Stimulated activated CD8-positive, alpha-beta memory T cell treated with anti-CD3 and anti-CD28 coated beads, Interleukin-4, amount 100 ng/mL, for 48 hours (primary cell): ENCODE measurements around the gene LRMDA.

Source experiments
- DNase-seq: peaks from one replicate; pipeline ENCODE4 v3.0.0-alpha.2; 2020

The LRMDA gene

DNA sequence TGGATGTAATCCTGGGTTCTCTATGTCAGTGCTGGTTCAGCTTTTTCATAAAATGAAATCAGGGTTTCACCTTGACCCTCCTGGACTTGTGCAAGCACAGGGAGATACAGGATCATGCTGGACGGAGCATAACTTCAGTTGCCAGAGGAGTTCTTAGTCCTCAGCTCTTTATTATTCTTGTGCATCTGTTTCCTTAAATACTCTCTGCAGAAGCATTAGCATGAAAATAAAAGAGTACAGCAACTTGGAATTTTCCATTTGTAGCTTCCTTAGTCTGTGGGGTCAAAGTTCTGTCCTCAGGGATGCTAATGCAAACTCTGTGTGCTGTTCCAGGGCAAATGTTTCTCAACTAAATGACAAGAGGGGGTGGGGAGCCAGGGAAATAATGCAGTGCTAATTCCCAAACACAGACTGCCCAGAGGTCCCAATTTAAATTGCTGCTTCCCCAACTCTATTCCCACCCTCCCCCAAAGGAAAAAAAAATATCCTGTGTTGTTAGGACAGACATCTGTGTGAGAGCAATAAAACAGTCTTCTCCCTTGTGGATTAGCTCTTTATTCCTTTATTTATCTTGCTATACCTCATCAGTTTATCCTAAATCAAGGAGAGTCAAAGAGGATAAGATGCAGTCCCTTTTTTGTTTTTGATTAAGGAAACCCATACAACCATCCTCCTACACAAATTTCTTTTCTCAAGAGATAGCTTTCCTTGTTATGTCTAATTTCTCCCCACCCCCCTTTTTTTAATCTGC is 905.0 kb downstream of the LRMDA start:
- DNase-seq, result no peak

DNA sequence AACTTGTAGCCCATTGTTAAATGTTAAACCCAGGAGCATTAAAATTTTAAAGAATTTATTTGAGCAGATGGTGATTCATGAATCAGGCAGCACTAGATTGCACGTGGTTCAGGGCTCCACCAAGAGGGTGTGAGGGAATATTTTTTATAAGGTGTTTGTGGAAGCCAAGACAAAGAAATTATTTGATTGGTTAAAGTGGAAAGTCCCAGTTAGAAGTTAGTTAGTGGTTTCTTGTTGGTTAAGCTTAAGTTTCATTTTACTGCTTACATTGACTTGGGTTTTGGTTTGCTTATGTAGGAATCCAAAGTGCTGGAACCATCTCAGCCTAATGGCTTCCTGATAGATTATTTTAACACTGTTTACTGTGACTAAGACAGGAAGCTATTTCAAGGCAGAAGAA is 906.2 kb downstream of the LRMDA start:
- DNase-seq, result no peak

DNA sequence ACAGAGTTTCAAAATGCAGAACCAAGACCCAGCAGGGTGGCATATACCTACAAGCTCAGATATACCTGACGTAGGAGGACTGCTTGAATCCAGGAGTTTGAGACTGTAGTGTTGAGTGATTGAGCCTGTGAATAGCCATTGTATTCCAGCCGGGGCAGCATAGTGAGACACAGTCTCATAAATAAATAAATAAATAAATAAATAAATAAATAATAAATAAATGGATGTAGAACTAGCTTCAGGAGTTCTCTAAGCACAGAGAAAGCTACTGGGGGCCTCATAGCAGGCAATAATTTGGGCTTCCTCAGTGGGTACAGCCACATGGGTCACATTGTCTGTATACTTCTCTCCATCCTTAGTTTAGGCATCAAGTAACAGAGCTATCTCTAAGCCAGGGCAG is 906.8 kb downstream of the LRMDA start:
- no peak for DNase-seq

DNA sequence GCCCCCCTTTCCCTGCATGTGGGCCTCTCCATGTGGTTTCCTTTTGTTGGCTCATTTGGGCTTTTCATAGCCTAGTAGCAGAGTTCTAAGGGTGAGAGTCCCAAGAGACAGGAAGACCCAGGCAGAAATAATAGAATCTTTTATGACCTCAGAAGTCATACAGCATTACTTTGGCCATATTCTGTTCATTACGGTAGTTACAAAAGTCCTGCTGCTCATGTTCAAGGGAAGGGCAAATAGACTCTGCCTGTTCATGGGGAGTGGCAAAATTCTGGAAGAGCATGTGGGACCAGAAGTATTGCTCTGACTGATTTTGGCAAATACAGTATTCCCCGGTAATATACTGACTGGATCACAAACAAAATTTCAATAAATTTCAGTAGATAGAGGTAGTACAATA is 910.3 kb downstream of the LRMDA start:
- no peak for DNase-seq

DNA sequence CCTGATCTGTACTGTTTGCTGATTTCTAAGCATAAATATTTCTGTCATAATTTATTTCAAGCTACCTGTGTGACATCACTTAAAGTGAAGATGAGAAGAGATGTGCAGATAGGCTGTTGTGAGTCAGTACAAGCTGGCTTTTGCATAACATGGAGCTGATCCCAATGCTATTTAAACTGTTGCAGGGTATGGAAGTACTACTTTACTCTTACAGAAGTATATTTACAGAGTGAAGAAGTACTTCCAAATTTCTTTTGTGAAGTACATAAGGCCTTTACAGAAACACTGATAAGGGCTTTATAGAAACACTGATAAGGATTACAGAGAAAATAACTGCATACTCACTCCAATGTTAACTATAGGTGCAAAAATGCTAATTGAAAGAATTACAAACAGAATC is 911.6 kb downstream of the LRMDA start:
- no peak for DNase-seq

DNA sequence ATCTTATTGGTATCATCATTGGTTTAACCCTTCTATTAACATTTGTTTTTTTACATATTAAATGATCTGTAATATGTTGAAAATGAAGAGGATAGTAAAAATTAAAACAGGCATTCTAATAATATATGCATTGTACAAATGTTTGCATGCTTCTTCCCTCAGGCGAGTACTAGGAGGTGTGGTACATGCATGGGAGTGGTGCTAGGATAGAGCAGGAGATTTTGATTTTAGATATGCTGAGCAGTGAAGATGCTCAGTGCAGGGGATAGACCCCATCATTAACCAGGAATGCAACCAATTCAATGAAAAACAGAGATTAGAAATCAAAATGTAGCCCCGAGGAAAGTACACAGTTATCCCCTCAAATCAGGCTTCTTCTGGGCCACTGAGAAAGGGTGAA is 916.4 kb downstream of the LRMDA start:
- no peak for DNase-seq

DNA sequence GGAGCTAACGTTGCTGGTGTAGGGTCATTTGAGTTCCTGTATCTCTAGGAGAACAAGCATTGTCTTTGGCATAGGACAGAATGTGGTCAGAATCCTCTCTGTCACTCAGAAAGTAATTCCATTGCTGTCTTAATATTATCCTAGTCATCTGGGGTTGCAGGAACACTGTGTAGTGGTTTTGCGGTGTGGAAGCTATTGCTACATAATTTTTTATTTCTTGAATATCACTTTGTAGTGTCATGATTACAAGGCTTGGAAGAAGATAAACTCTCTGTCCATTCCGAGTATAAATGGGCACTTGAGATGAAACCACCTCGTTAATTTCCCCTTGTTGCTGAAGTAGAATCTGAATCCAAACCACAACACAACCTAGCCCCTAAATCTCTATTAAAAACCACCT is 919.2 kb downstream of the LRMDA start:
- no peak for DNase-seq

DNA sequence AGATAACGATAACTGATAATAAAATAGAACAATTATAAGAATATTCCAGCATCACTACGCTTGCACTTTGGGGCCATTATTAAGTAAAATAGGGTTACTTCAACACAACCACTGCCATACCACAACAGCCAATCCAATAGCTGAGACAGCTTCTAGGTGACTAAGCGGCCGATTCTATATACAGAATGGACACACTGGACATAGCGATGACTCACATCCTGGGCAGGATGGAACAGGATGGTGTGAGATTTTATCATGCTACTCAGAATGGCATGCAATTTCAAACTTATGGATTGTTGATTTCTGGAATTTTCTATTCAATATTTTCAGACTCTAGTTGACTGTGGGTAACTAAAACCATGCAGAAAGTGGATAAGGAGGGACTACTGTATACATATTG is 920.9 kb downstream of the LRMDA start:
- no peak for DNase-seq

DNA sequence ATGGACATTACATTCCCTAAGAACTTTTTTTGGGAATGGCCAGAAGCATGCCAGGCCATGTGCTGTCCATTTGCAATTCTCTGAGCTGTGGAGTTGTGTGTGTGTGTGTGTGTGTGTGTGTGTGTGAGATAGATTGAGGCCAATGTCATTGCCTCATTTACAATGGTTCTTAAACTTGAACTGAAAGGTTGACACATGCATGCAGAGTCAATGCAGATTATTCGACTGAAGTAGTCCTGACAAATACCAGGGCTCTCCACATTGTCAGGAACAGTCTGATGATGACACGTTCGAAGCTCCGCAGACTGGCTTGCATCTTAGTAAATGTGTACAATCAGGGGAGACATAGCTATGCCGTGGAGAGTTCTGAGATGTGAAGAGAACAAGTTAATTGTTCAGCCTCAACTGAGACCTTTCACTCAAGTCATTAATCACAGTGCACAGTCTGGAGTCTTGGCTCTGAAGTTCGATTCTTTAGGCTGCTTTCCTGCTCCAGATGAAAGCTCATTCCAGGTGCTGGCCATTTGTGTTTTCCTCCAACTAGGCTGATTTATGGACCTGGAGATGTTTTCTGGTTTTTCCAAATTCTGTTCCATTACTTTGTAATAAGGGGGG is 921.9 kb downstream of the LRMDA start:
- no peak for DNase-seq

DNA sequence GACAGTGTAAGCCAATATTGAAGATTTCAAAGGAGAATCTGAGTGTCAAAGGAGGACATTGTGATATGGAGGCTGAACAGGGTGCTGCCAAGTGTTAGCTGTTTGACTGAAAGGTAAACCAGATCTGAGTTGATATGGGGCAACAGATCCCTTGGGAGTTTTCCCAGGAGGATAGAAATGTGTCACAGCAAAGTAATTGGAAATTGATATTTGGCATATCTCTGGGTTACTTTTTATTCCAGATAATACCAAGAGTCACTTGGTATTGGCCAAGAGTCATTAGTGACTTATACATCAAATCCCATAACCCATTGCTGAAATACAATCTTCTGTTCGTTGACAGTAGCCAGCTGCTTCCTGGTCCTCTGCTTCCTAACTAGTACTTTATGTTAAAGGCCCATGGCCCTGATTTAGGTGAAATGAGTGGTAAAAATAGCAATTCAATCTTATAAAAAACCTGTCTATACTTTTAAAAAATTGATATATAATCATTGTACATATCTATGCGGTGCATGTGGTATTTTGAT is 922.9 kb downstream of the LRMDA start:
- DNase-seq, result no peak

DNA sequence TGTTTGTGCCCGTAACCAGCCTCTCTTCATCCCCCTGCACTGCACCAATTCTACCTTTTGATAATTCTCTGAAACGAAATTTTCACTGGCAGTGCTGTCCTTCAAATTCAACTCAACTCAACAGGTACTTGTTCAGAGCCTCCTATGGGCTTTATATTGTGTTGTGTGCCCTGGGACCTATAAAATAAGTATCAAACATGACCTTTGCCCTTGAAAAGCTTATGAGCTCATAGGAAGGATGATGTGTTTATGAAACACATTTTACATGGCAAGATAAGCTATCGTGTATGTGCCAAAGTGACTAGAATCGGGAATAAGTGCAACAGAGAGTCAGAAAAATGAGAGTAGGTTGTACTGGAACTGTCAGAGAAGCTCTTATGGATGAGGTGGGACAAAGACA is 923.5 kb downstream of the LRMDA start:
- no peak for DNase-seq

DNA sequence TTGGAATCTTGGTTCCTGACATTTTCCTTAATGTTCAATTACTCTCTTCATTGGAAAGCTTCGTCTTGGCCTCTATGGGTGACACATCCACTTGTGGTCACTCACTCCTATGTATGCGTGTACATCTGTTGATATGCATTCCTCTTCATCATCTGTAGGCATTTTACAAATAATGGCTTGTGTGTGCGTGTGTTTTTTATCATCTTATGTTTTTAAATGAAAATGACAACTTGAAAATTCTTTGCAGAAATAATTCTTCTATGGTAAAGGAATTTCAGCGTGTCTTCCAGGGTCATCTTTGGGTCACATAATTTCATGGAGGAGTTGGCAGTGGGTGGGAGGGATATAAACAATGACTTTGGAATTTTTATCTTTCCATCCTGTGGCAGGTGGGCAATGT is 925.1 kb downstream of the LRMDA start:
- no peak for DNase-seq

DNA sequence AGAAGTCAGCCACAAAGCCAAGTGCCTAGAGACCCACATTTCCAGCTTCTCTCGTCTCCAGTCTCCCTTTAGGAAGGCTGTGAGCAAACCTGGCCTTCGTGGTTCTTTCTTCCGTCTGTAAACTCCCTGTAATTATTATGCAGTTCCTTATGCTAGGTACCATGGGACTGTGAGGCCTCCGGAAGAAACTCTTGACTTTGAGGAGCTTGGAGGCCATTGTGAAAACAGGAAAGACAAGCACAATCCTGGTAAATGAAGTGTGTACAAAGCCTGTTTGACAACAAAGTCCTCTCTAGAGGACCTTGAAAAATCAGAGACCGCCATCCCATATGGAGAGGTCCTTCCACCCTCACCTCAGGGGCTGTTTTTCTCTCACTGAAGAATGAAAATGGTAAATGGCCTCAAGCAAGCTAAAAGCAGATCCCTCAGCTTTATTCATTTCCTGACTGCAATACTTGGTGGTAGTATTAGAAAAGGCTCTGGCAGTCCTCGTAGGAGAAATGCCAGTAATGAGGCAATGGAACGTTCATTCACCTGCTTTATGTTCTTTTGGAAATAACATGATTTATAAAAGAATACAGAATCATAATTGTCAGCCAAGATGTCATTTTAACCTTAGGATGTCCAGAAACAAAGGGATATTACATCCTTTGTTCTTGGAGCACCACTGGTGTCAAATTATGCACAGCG is 926.4 kb downstream of the LRMDA start:
- no peak for DNase-seq

DNA sequence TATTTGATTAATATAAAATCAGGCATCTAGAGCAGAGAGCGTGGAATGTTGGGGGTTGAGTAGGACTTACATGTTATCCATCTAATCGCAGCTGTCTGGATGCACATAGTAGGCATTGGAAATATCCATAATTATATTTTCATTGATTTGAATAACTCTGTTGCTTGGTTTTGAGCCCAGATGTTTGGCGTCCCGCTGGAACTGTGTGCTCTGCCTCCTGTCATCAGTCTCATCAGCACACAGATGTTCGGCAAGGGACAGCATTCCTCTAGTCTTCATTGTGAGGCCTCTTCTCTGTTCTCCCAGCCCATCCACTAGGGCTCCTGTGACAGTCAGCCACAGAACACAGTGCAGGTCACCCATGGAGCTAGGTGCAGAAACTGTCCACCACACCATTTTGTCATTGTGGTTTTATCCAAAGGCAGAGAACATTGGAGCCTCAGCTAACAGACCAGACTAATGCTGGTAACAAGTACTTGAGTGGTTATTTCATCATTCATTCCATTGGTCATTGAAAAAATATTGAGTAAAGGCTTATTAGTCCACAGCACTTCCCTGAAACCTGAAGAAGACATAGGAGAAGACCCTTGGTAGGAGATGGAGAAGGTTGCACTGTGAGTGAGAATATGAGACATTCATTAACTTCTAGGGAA is 927.4 kb downstream of the LRMDA start:
- no peak for DNase-seq

DNA sequence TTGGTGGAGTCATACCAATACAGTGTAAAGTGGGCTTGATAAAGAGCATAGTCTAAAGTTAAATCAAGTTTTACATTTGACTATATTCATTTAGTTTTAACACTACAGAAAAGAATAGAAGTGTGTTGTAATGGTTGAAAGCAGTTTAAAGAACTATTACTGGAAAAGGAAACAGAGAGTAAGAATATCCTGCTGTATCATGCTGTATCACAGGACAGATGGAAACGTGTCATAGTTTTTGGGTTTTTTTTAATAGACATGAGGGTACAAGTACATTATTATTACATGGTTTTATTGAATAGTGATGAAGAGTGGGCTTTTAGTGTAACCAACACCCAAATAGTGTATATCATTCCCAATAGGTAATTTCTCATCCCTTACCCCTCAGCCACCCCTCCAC is 944.3 kb downstream of the LRMDA start:
- DNase-seq, result no peak

DNA sequence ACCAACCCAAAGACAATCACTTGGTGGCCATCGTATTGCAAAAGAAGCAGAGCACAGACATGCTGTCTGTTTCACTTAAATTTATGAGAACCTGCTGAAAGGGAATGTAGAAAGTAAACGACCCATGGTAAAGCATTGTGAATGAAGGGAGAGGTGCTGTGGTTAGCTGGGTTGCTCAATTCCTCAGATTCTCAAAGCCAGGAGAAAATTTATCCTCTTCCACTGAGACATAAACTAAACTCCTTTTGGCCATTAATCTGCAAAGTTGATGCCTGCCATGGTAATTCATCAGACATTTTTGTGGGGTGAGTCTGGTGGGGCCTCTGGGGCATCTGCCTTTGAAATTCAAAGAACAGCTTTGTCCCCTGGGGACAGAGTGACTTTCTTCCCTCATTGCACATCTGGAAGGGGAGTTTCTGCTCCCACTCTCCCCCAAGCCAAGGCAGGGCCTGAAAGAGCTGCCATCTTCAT is 951.0 kb downstream of the LRMDA start:
- no peak for DNase-seq

DNA sequence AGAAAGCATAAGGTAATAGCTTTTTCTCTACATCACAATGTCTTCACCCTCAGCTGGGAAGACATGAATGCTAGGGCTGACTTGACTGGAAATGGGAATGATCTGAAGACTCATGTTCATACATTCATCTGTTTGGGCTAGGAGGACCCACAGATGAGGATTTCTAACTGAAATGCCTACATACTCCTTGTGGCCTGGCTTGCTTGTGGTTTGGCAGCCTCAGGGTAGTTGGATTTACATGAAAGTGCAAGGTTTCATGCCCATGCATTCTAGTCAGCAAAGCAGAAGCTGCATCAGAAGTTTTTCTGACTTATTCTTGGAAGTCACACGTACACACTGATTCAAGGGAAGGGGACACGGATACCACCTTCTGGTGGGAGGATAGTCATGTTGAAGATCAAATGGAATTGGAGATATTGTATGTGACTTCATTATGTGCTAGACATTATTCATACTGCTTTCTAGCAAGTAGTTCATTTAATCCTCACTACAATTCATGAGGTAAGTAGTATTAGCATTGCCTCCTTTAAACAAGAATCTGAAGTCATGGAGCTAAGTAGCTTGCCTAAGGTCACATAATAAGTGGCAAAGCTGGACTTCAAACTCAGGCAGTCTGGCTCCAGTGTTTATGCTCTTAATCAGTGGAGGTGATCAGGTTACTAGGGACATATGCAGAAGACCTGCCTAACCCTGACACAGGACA is 957.0 kb downstream of the LRMDA start:
- DNase-seq, result no peak

DNA sequence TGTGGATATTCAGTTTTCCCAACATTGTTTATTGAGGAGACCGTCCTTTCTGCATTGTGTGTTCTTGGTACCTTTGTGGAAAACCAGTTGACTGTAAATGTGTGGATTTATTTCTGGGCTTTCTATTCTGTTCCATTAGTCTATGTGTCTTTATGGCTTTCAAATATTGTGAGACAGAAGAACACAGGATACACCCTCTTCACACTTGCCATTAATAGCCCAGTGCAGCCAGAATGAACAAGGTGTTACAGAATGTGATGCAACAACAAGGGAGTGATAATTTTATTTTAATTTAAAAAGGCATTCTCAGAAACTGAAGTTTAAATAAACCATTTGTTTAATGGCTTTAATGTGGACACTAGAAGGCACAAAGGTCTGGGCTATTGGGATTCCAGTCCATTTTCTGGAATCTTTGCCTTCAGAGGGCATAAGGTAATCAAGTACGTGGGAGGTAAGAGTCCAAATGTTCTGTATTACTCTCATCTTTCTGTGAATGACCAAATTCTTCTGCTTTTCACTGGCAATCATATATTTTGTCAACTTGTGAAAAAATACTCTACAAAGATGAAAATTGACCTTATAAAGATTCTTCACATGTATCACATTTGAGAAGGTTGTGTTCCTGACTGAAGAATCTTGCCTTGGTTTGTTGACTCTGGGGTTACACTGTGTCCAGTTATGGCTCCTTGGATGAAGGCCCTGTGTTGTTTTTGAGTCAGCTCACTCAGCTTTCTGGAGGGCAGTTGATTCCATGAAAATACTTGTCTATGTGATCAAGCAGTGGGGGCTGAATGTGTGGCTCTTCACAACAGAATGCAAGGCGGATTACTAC is 962.7 kb downstream of the LRMDA start:
- no peak for DNase-seq

DNA sequence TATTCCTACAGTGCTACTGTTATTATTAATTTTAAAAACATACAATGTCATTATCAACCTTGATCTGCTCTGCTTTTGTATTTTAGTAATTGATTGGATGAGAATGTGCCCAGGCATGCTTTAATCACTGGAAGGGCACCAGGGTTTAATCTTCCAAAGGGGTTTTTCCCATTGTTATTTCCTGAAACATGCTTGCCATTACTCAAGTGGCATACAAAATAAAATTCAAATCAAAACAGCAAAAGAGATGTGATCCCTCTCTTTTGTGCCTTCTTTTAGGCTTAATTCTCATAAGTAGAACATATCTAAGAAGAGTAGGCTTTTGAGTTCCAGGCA is 963.3 kb downstream of the LRMDA start:
- DNase-seq, result no peak

DNA sequence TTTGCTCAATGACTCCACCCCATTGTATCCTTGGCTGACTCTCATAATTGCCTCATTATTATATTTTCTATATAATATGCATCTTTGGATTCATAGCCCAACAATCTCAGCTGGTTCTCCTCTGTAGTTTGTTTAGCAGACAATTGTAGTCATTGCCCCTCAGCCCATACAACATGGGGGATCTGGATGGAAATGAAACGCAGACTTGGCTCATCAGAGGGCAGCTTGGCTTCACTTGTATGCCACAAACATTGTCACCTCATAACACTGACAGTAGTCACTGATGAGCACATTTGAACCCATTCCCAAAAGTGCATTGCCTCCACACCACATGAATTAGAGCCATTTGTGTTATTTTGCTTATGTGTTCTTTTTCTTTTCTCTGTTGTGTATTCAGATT is 963.8 kb downstream of the LRMDA start:
- no peak for DNase-seq

DNA sequence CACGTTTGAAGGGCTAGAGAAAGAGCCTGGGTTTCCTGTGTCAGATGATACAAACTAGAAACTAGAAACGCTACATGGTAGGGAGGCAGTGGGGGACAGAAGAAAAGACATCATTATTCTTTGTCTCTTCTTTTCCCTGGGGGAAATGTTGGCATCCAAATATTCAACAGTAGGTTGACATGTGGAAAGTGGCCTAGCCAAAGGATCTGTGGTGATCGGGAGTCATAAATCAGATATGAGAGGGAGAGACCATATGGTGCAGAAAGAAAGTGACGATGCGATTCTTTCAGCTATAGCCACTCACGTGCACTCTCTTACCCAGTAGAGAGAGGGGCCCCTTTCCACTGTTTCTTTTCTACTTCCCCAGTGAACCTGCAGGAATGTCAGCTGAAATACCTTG is 964.7 kb downstream of the LRMDA start:
- no peak for DNase-seq
